Epidermal melanocyte (primary cell): ENCODE measurements around the gene LRRC1.

ENCODE experiments used
- DNase-seq: peaks from one replicate; pipeline ENCODE4 v3.0.0; 2011; ENCODE audit warnings: low spot score; ENCODE audit not compliant: insufficient read length

LRRC1 gene

GRCh38 chr6:53956804-53957203 lies 162.0 kb downstream of the LRRC1 start:
- no peak for DNase-seq

- DNase-seq, result no peak
Measured at GRCh38 chr6:53959717-53960116, 164.9 kb downstream of the LRRC1 start.

DNA sequence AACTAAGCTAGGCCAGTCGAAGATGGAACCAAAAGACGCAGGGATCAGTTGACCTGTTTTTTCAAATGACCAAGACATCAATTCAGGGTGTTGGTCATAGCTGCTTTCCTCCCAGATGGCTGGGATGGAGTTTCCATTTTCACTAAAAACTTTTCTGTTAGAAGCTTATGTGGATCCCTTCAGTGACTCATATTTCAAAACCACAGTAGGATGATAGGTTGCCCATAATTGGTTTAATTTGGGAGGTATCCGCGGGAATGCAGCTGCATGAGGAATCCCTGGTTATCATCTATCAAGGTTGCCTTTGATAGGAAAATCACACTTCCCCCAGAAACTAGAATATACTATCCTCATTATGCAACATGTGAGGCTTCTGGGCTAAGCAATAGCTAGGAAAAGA lies 165.5 kb downstream of the LRRC1 start:
- no peak for DNase-seq

- DNase-seq, result no peak
Measured at GRCh38 chr6:53961679-53962370, 167.0 kb downstream of the LRRC1 start.

GRCh38 chr6:53962646-53963045 lies 167.8 kb downstream of the LRRC1 start:
- no peak for DNase-seq

DNA sequence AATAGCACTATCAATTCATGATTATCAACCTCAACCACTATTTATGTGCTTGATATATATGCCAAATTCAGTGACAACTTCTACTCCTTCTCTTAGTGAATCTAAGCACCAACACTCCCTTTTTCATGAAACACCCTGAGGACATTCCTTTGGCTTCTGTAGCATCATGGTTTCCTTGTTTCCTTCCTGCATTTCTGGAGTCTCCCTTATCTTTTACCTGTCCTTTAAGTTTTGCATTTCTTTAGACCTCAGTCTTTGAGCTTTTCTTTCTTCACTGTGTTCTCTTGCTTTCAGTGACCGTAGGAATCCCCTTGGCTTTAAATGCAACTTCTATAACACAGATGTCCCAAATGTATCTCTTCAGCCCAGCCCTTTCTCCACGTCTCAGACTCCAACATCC lies 172.6 kb downstream of the LRRC1 start:
- DNase-seq, result no peak
